ENCODE results near the gene BCLAF1.

Gene BCLAF1

GRCh38 chr6:136280032-136280609, 9.5 kb downstream of the BCLAF1 start:
- TF ChIP-seq CTCF (IDR thresholded peaks at IDR 0.05; ENCODE audit: control insufficient read depth, extremely low read depth, insufficient read depth): no peak
- no peak for DNase-seq (ENCODE audit: low read depth)
- H3K4me3 ChIP-seq (ENCODE audit: low read depth, low read length): no peak overlapping the region

DNA sequence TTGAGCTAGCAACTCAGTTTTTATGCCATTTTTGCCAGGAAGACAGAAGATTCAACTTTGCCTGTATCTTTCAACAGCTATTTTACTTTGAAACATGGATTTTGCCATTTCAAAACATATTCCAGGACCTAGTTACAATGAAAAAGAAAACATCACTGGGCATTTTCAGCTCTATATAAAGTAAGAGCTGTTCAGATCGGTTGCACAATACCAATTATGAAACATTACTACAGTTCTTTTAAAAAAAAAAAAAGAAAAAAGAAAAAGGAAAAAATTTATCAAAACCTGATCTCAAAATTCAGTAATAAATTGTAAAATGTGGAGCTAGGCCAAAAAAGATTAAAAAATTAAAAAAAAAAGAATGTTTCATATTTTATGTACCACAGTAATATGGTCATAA, 15.6 kb downstream of the BCLAF1 start:
- no peak overlapping the region for H3K4me3 ChIP-seq (ENCODE audit: low read depth, low read length)
- TF ChIP-seq CTCF (IDR thresholded peaks at IDR 0.05; ENCODE audit: control insufficient read depth, extremely low read depth, insufficient read depth): no peak
- no peak for DNase-seq (ENCODE audit: low read depth)

DNA sequence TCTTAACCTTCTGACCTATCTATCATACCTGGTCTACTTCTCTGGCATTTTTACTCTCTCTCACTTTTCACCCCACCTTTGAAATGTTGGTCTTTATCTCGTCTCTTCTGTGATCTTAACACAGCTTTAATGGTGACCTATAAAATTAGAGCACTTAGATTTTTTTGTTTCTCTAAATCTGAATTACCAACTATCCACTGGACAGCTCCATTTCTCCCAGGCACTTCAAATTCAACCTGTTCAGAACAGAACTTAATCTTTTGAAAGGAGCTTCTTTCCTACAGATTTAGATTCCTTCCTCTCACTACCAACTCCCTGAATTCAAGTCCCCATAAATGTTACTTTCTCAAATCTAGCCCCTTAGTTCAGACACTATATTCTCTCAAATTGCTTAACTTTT, 24.5 kb downstream of the BCLAF1 start:
- TF ChIP-seq CTCF (IDR thresholded peaks at IDR 0.05; ENCODE audit: control insufficient read depth, extremely low read depth, insufficient read depth): no peak
- no peak for DNase-seq (ENCODE audit: low read depth)
- H3K4me3 ChIP-seq (ENCODE audit: low read depth, low read length): no peak overlapping the region

- DNase-seq (ENCODE audit: low read depth): no peak
- no peak for TF ChIP-seq CTCF (IDR thresholded peaks at IDR 0.05; ENCODE audit: control insufficient read depth, extremely low read depth, insufficient read depth)
- H3K4me3 ChIP-seq (ENCODE audit: low read depth, low read length): no peak overlapping the region
Observed at GRCh38 chr6:136262940-136263339, 26.7 kb downstream of the BCLAF1 start.

DNA sequence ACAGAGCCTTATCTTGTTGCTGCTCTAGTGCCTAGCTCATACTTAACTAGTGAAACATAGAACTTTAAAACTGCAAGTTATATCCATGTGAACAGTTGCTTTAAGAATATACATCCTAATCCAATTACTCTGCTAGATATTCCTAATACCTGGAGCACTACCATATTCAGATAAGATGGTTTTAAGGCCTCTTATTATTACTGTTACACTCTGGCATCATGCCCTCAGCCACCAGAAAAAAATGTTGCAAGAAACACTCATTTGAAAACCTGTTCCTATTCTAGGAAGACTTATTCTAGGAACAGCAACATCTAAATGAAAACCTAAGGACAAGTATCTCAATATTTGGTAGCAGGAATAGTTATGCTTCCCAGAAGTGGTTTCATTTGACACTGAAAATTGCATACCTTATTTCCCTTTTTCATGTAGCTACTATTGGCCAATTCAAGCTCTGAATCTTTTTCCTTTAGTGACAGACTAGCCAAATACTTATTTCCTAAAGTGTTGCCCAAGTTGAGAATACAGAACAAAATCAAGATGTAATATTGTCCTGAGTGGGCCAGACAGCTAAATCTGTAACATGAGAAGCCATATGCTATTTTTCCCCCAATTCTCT, 34.7 kb downstream of the BCLAF1 start:
- DNase-seq (ENCODE audit: low read depth): no peak
- no peak overlapping the region for H3K4me3 ChIP-seq (ENCODE audit: low read depth, low read length)
- no peak for TF ChIP-seq CTCF (IDR thresholded peaks at IDR 0.05; ENCODE audit: control insufficient read depth, extremely low read depth, insufficient read depth)

DNA sequence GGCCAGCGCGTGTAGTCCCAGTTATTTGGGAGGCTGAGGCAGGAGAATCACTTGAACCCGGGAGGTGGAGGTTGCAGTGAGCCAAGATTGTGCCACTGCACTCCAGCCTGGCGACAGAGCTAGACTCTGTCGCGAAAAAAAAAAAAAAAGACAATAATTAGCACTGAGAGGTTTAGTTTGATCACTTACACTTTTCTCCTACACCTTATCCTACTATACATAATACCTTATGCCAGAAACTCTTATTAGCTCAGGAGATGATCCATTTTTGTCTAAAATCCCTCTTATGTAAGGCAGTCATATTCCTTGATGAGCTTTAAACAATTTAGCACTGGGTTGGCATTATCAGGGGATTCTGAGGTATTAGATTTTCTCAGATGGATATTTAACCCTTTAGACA, 35.9 kb downstream of the BCLAF1 start:
- no peak overlapping the region for H3K4me3 ChIP-seq (ENCODE audit: low read depth, low read length)
- DNase-seq (ENCODE audit: low read depth): no peak
- no peak for TF ChIP-seq CTCF (IDR thresholded peaks at IDR 0.05; ENCODE audit: control insufficient read depth, extremely low read depth, insufficient read depth)

DNA sequence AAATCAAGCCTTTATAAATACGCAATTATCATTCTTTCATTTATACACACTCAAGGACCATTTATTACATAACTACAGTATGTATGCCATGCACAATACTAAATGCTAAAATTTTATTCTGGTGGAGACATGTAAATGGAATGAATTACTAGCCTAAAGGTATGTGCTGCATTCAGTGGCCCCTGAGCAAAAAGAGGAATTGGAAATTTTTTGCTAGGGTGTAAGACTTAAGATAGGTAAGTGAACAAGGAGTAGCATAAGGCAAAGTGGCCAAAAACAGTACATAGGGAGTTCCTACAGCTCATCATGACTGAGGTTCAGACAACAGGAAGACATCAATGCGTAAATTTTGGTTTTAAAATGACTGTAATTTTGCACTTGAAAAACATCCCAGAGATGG, 37.2 kb downstream of the BCLAF1 start:
- TF ChIP-seq CTCF (IDR thresholded peaks at IDR 0.05; ENCODE audit: control insufficient read depth, extremely low read depth, insufficient read depth): no peak
- no peak for DNase-seq (ENCODE audit: low read depth)
- H3K4me3 ChIP-seq (ENCODE audit: low read depth, low read length): no peak overlapping the region

Measured in LNCaP clone FGC (cell line).